ENCODE data around the gene CCDC102B.

DNA sequence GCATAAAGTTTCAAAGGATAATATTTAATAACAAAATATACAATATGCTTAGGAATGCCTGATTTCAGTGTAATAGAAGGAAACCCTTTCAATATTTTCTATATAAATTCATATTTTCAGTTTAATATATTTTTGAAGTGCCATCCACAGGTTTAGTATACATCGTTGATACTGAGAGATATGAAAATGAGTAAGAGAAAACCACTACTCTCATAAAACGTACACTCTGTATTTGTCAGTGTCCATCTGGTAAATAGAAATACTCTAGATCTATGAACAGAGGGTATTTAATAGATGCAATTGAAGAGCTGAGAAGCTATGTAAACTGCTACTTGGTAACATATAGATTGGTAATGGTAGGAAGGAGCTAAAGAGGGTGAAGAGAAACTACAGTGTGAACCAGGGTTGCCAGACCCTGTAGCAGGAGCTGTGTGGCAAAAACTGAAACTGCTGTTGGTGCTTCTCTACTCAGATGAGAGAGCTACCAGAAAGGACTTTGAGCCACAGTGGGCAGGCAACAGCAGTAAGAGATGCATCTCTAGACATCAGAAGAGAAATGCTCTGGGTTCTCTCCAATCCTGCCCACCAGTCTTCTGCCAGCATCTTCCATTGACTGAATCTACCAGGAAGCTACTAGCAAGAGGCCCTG is 187.4 kb downstream of the CCDC102B start:
- TF ChIP-seq, protein P1, sequence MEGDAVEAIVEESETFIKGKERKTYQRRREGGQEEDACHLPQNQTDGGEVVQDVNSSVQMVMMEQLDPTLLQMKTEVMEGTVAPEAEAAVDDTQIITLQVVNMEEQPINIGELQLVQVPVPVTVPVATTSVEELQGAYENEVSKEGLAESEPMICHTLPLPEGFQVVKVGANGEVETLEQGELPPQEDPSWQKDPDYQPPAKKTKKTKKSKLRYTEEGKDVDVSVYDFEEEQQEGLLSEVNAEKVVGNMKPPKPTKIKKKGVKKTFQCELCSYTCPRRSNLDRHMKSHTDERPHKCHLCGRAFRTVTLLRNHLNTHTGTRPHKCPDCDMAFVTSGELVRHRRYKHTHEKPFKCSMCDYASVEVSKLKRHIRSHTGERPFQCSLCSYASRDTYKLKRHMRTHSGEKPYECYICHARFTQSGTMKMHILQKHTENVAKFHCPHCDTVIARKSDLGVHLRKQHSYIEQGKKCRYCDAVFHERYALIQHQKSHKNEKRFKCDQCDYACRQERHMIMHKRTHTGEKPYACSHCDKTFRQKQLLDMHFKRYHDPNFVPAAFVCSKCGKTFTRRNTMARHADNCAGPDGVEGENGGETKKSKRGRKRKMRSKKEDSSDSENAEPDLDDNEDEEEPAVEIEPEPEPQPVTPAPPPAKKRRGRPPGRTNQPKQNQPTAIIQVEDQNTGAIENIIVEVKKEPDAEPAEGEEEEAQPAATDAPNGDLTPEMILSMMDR (IDR thresholded peaks at IDR 0.05), result no peak
- TF ChIP-seq EZH2 (IDR thresholded peaks at IDR 0.05; ENCODE audit: borderline replicate concordance, insufficient read depth, low read depth, low read length, poor library complexity, severe bottlenecking), result no peak
